NB4 (cell line): ENCODE results near the gene PPFIA2.

Experiments
- DNase-seq: peaks from one replicate; pipeline ENCODE4 v3.0.0; 2010; ENCODE audit warnings: low read depth
- H3K4me3 ChIP-seq: one replicate; pipeline ENCODE4 v1.5.1; 2011; ENCODE audit warnings: mild to moderate bottlenecking, low read depth, low read length, moderate library complexity
- CTCF ChIP-seq: IDR thresholded peaks from one replicate; pipeline ENCODE4 v1.5.1; 2012; ENCODE audit warnings: low read depth, low read length
- MAX ChIP-seq: IDR thresholded peaks from 2 replicates; pipeline ENCODE4 v1.6.1; 2011; ENCODE audit warnings: low read depth, low read length
- MYC ChIP-seq: IDR thresholded peaks from 2 replicates; pipeline ENCODE4 v1.6.1; 2011; ENCODE audit warnings: low read depth, low read length
- POLR2A ChIP-seq: IDR thresholded peaks from 2 replicates; pipeline ENCODE4 v1.6.1; 2011; ENCODE audit warnings: mild to moderate bottlenecking; ENCODE audit not compliant: insufficient read length; ENCODE audit errors: extremely low read depth

The PPFIA2 gene

GRCh38 chr12:81395431-81395830 lies 363.7 kb downstream of the PPFIA2 start:
- no peak for TF ChIP-seq MYC
- no peak for TF ChIP-seq CTCF
- no peak for TF ChIP-seq POLR2A
- no peak for TF ChIP-seq MAX
- DNase-seq = no peak
- H3K4me3 ChIP-seq = no peak overlapping the region

GRCh38 chr12:81389550-81390099 lies 369.5 kb downstream of the PPFIA2 start:
- no peak for TF ChIP-seq CTCF
- TF ChIP-seq MAX = no peak
- no peak for TF ChIP-seq MYC
- TF ChIP-seq POLR2A = no peak
- no peak for DNase-seq
- H3K4me3 ChIP-seq = no peak overlapping the region

GRCh38 chr12:81386101-81386500 lies 373.0 kb downstream of the PPFIA2 start:
- DNase-seq = no peak
- H3K4me3 ChIP-seq = no peak overlapping the region
- TF ChIP-seq MYC (no peak), POLR2A (no peak), MAX (no peak), CTCF (no peak)

- TF ChIP-seq MAX (no peak), MYC (no peak), CTCF (no peak), POLR2A (no peak)
- DNase-seq = no peak
- no peak overlapping the region for H3K4me3 ChIP-seq
Observed at GRCh38 chr12:81381951-81382350, 377.2 kb downstream of the PPFIA2 start.

- no peak for TF ChIP-seq CTCF
- TF ChIP-seq POLR2A = no peak
- no peak for TF ChIP-seq MAX
- no peak overlapping the region for H3K4me3 ChIP-seq
- DNase-seq = no peak
Observed at GRCh38 chr12:81378601-81379285, 380.4 kb downstream of the PPFIA2 start.

GRCh38 chr12:81377771-81378170 lies 381.4 kb downstream of the PPFIA2 start:
- DNase-seq = no peak
- no peak for TF ChIP-seq MYC
- TF ChIP-seq POLR2A = no peak
- no peak for TF ChIP-seq MAX
- no peak overlapping the region for H3K4me3 ChIP-seq
